GM12878 (cell line): ENCODE measurements around the gene FOSL1. TPM values are rescaled to one million over a fixed set of nuclear protein-coding genes. Genes with fewer than 3 reads are reported as not detected.

Source experiments
- ATAC-seq: fragments of 200-7000 bp; cut with Tn5 transposase; 3 replicates; pipeline ENCODE4 v1.9.1; 2020; ENCODE audit warnings: mild to moderate bottlenecking, moderate library complexity
- BruUV-seq: library from RNA; stranded (reverse); fragments of 400-500 nt; replicated peaks from 2 replicates; lab custom pipeline; 2021; lab: Mats Ljungman, UMichigan
- CTCF ChIA-PET: fragments of 300-600 bp; sonication (Branson Sonifier 250); formaldehyde crosslinking; extraction: SDS; loops from one replicate; lab custom pipeline; 2021; ENCODE audit warnings: inconsistent platforms; lab: Yijun Ruan, JAX
- POLR2A ChIA-PET: fragments of 350-600 bp; formaldehyde crosslinking; extraction: SDS; loops from one replicate; lab custom pipeline; 2021; ENCODE audit warnings: inconsistent platforms; lab: Charles Lee
- RAD21 ChIA-PET: fragments of 300-600 bp; sonication (Branson Sonifier 250); formaldehyde crosslinking; loops from one replicate; lab custom pipeline; 2023; ENCODE audit warnings: antibody characterized with exemption; ENCODE audit not compliant: unreplicated experiment; lab: Charles Lee
- SMC1A ChIA-PET: fragments of 300-600 bp; sonication (Branson Sonifier 250); formaldehyde crosslinking; loops from one replicate; lab custom pipeline; 2023; ENCODE audit not compliant: unreplicated experiment, uncharacterized antibody; lab: Charles Lee
- DNase-seq: peaks from one replicate; pipeline ENCODE4 v3.0.0-alpha.2; 2011; ENCODE audit warnings: low read depth, low spot score
- FAIRE-seq: peaks from 3 replicates; lab custom pipeline; 2011; peaks lifted over from hg19 to GRCh38; lab: Jason Lieb, UNC
- H2AFZ ChIP-seq: 2 replicates; pipeline ENCODE4 v1.6.0; 2011; ENCODE audit warnings: low read depth, low read length, control low read depth; ENCODE audit not compliant: control insufficient read depth
- H3K27ac ChIP-seq: 2 replicates; pipeline ENCODE4 v1.5.1; 2011; ENCODE audit warnings: control low read depth; ENCODE audit not compliant: control insufficient read depth, insufficient read depth
- H3K27me3 ChIP-seq, 2 experiments: replicated peaks in 1 of 2; 2 replicates each; pipeline versions ENCODE4 v1.6.0 to v1.6.1; 2011; ENCODE audit warnings: low read length in 1 of 2; ENCODE audit not compliant: control insufficient read depth in 2 of 2, insufficient read depth in 2 of 2
- H3K36me3 ChIP-seq, 2 experiments: 2 replicates each; pipeline ENCODE4 v1.5.1; 2011; ENCODE audit warnings: low read length in 1 of 2; ENCODE audit not compliant: control insufficient read depth in 2 of 2, insufficient read depth in 2 of 2
- H3K4me1 ChIP-seq: 2 replicates; pipeline ENCODE4 v1.6.1; 2011; ENCODE audit warnings: mild to moderate bottlenecking, low read length, moderate library complexity, mixed read lengths; ENCODE audit not compliant: control insufficient read depth, insufficient read depth
- H3K4me2 ChIP-seq: 2 replicates; pipeline ENCODE4 v1.6.0; 2011; ENCODE audit warnings: control low read depth; ENCODE audit not compliant: control insufficient read depth, insufficient read depth
- H3K4me3 ChIP-seq: fragments of 200-600 bp; sonication (generic); 2 replicates; pipeline ENCODE4 v1.5.1; 2016
- H3K79me2 ChIP-seq: 2 replicates; pipeline ENCODE4 v1.6.0; 2011; ENCODE audit warnings: low read length; ENCODE audit not compliant: control insufficient read depth, insufficient read depth
- H3K9ac ChIP-seq: 2 replicates; pipeline ENCODE4 v1.8.0; 2011; ENCODE audit warnings: low read length, control low read depth, mixed read lengths; ENCODE audit not compliant: control insufficient read depth, insufficient read depth
- H3K9me3 ChIP-seq: replicated peaks from 3 replicates; pipeline ENCODE4 v1.5.1; 2011; ENCODE audit warnings: mild to moderate bottlenecking, low read length; ENCODE audit not compliant: control insufficient read depth, insufficient read depth
- H4K20me1 ChIP-seq: 2 replicates; pipeline ENCODE4 v1.6.0; 2011; ENCODE audit not compliant: control insufficient read depth, insufficient read depth
- EP300 ChIP-seq, 2 experiments: fragments of 150-350 bp in 1 of 2; IDR thresholded peaks; 2 replicates each; pipeline ENCODE4 v1.6.1; 2011 to 2012; ENCODE audit warnings: low read depth in 2 of 2, low read length in 2 of 2, borderline replicate concordance in 1 of 2, improper control_type of control experiment in 1 of 2, inconsistent platforms in 1 of 2; ENCODE audit not compliant: control insufficient read depth in 1 of 2
- PKNOX1 ChIP-seq: fragments of 450-650 bp; IDR thresholded peaks from 2 replicates; pipeline ENCODE4 v1.6.1; 2016; ENCODE audit warnings: mild to moderate bottlenecking
- POLR2A ChIP-seq: IDR thresholded peaks from 2 replicates; pipeline ENCODE4 v1.6.1; 2011; ENCODE audit warnings: low read depth, mild to moderate bottlenecking, low read length
- RELB ChIP-seq: fragments of 450-650 bp; IDR thresholded peaks from 2 replicates; pipeline ENCODE4 v1.6.1; 2017; ENCODE audit warnings: low read depth, mild to moderate bottlenecking, moderate library complexity
- SKIL ChIP-seq: fragments of 450-650 bp; IDR thresholded peaks from 2 replicates; pipeline ENCODE4 v1.6.1; 2017; ENCODE audit warnings: mild to moderate bottlenecking, low read depth, inconsistent platforms; ENCODE audit not compliant: poor library complexity, severe bottlenecking
- YBX1 ChIP-seq: fragments of 450-650 bp; IDR thresholded peaks from 2 replicates; pipeline ENCODE4 v1.6.1; 2016; ENCODE audit warnings: antibody characterized with exemption
- YY1 ChIP-seq: IDR thresholded peaks from 2 replicates; pipeline ENCODE4 v1.6.1; 2011; ENCODE audit warnings: low read depth, mild to moderate bottlenecking, low read length
- ZNF622 ChIP-seq: fragments of 450-650 bp; IDR thresholded peaks from 2 replicates; pipeline ENCODE4 v1.6.1; 2017; ENCODE audit warnings: mild to moderate bottlenecking, inconsistent platforms
- WGBS: methylation state at CpG from one replicate; pipeline ENCODE4 v1.1.6; 2016; ENCODE audit warnings: low lambda C conversion rate; ENCODE audit not compliant: insufficient replicate concordance, insufficient coverage; ENCODE audit errors: missing lambda C conversion rate; 5-methylcytosine and 5-hydroxymethylcytosine counted together
- in situ Hi-C: fragments of 300-500 bp; cut with MboI; formaldehyde crosslinking; loops from 9 replicates; pipeline ENCODE4 v1.14.3; 2018; ENCODE audit warnings: mixed read lengths
- intact Hi-C: fragments of 100-400 bp; cut with micrococcal nuclease; formaldehyde crosslinking; loops from one replicate; pipeline ENCODE4 v1.14.2; 2022; ENCODE audit not compliant: unreplicated experiment
- polyA plus RNA-seq, 11 experiments: library from polyadenylated mRNA; depleted of rRNA in 4 of 11; unstranded in 6 of 11; stranded (reverse) in 5 of 11; fragments of >200 nt; fragmentation: Nextera tagmentation in 4 of 11; fragmentation: Illumina TruSeq in 1 of 11; extraction: Ambion mirVana in 4 of 11; extraction: Trizol in 1 of 11; gene quantifications; 1 replicate in 1 of 11; 2 replicates in 10 of 11; pipeline versions ENCODE4 v1.2.1 to v1.2.3, GENCODE V29; 2011 to 2016; ENCODE audit warnings: inconsistent platforms in 2 of 11, missing spikeins in 2 of 11, low read depth in 1 of 11
- total RNA-seq, 4 experiments: library from RNA; depleted of rRNA in 3 of 4; stranded (reverse); fragments of >200 nt in 3 of 4; fragmentation: Illumina TruSeq in 1 of 4; extraction: Trizol in 1 of 4; gene quantifications; 2 replicates each; pipeline versions ENCODE4 v1.2.1 to v1.2.3, GENCODE V29; 2013 to 2021

Gene FOSL1
- total and polyA plus RNA-seq, 10 of the 15 experiments (the other 5 are each of a cell fraction or from before 2014, with no cell fraction given): 0.82 to 5.4 (median 2.1) TPM

GRCh38 chr11:65895482-65895981 is 4.7 kb downstream of the FOSL1 start:
- Histone ChIP-seq H3K4me1 (peaks cover 20% of the 10 kb centered on the region), H3K27ac (no peak overlapping the region), H3K9ac (no peak overlapping the region), H3K4me2 (no peak overlapping the region), H2AFZ (no peak overlapping the region), H3K36me3 (no peaks in the 10 kb centered on the region), H4K20me1 (no peaks in the 10 kb centered on the region), H3K4me3 (no peak overlapping the region), H3K27me3 (no peaks in the 10 kb centered on the region), H3K9me3 (no peaks in the 10 kb centered on the region), H3K79me2 (peaks cover 46% of the 10 kb centered on the region)
- ChIA-PET CTCF (interaction anchor here (2.0 to 4.2 kb wide), 2 partner anchors 11 to 93 kb away, joined by 6 to 36 read pairs; no protein-coding TSS in a partner anchor), RAD21 (no interaction called here), SMC1A (interaction anchor here (0.9 to 1.1 kb wide), 3 partner anchors 11 to 63 kb away, joined by 4 read pairs; no protein-coding TSS in a partner anchor), POLR2A (interaction anchor here (0.6 to 0.9 kb wide), 3 partner anchors 16 to 223 kb away, joined by 3 to 6 read pairs (median 3); no protein-coding TSS in a partner anchor)
- no peak for TF ChIP-seq POLR2A
- peak; percentile 68 for TF ChIP-seq PKNOX1
- 91% methylated on average over 5 of the region's 5 CpGs for WGBS
- BruUV-seq: no TSS peak
- DNase-seq: no peak
- no peak for FAIRE-seq
- in situ Hi-C loops: no loop called here
- intact Hi-C loops: loop anchor here (10.0 kb wide), 1 partner anchor 239 kb away; no protein-coding TSS in a partner anchor
- no peak for ATAC-seq

- Histone ChIP-seq H3K4me2 (peak overlapping the region; percentile 99), H4K20me1 (no peaks in the 10 kb centered on the region), H3K27me3 (no peaks in the 10 kb centered on the region), H2AFZ (peak overlapping the region; percentile 79), H3K27ac (peak overlapping the region; percentile 86), H3K9ac (peak overlapping the region; percentile 85), H3K4me1 (peaks cover 27% of the 10 kb centered on the region), H3K9me3 (no peaks in the 10 kb centered on the region), H3K36me3 (no peaks in the 10 kb centered on the region), H3K79me2 (peaks cover 47% of the 10 kb centered on the region), H3K4me3 (peak overlapping the region; percentile 98)
- no TSS peak for BruUV-seq
- SMC1A ChIA-PET: interaction anchor here (0.6 to 6.6 kb wide), 9 partner anchors 9 to 249 kb away, joined by 3 to 28 read pairs (median 4); partner anchors contain the start of gene C11orf68
- RAD21 ChIA-PET: interaction anchor here (0.8 to 8.0 kb wide), 6 partner anchors 9 to 175 kb away, joined by 3 to 76 read pairs (median 4); partner anchors contain the start of genes C11orf68, CFL1 and MUS81
- CTCF ChIA-PET: interaction anchor here (0.7 to 2.0 kb wide), 10 partner anchors 8 to 330 kb away, joined by 3 to 14 read pairs (median 4); no protein-coding TSS in a partner anchor
- FAIRE-seq (no peak), ATAC-seq (peak; percentile 29), DNase-seq (no peak)
- intact Hi-C loops: loop anchor here (5.0 to 10.0 kb wide), 2 partner anchors 33 to 241 kb away; no protein-coding TSS in a partner anchor
- WGBS: 3% methylated on average over 16 of the region's 16 CpGs
- in situ Hi-C loops: no loop called here
- POLR2A ChIA-PET: interaction anchor here (0.6 to 7.4 kb wide), 6 partner anchors 8 to 220 kb away, joined by 3 to 155 read pairs (median 3); partner anchors contain the start of genes CFL1, FOSL1 and MUS81
- no peak for TF ChIP-seq YY1
- TF ChIP-seq SKIL: no peak
- no peak for TF ChIP-seq EP300 (IDR thresholded peaks at IDR 0.05; ENCODE audit: borderline replicate concordance in 1 of 2, control insufficient read depth in 1 of 2, low read depth in 2 of 2, low read length in 2 of 2)
- no peak for TF ChIP-seq ZNF622
- no peak for TF ChIP-seq RELB
- TF ChIP-seq YBX1: no peak
Measured at GRCh38 chr11:65894034-65894591, 6.1 kb downstream of the FOSL1 start.
